ENCODE results near the gene NFIL3.

DNA sequence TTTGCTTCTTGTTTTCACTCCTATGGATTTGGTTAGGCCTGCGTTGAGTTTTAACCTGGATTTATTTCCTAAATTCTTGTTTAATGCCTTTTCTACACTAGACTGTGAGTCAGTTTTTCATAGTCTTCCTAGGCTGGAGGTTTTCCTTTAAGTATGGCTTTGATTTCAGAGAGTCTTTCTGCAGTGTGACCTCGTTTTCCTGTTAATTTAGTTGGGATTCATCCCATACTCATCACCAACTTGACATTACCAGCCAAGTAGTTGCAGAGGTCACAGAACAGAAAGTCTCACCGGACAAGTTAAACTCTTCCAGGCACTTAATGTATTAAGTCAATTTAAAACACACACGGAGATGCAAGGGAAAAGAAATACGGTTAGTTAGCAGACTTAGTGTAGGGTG is 32.2 kb downstream of the NFIL3 start:
- TF ChIP-seq EZH2phosphoT487 (conservative IDR thresholded peaks at IDR 0.05; ENCODE audit: low read length): no peak
- TF ChIP-seq, protein P1, sequence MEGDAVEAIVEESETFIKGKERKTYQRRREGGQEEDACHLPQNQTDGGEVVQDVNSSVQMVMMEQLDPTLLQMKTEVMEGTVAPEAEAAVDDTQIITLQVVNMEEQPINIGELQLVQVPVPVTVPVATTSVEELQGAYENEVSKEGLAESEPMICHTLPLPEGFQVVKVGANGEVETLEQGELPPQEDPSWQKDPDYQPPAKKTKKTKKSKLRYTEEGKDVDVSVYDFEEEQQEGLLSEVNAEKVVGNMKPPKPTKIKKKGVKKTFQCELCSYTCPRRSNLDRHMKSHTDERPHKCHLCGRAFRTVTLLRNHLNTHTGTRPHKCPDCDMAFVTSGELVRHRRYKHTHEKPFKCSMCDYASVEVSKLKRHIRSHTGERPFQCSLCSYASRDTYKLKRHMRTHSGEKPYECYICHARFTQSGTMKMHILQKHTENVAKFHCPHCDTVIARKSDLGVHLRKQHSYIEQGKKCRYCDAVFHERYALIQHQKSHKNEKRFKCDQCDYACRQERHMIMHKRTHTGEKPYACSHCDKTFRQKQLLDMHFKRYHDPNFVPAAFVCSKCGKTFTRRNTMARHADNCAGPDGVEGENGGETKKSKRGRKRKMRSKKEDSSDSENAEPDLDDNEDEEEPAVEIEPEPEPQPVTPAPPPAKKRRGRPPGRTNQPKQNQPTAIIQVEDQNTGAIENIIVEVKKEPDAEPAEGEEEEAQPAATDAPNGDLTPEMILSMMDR (IDR thresholded peaks at IDR 0.05; ENCODE audit: insufficient read depth, low read length, poor library complexity, severe bottlenecking): no peak
